H1 (cell line): ENCODE results near the gene CA9. TPM values are rescaled to one million over a fixed set of nuclear protein-coding genes. Genes with fewer than 3 reads are reported as not detected.

ENCODE experiments used
- RAD21 ChIP-seq, 2 experiments: IDR thresholded peaks in 1 of 2; conservative IDR thresholded peaks in 1 of 2; 2 replicates each; pipeline ENCODE4 v1.6.1; 2011; ENCODE audit warnings: low read depth in 2 of 2, low read length in 2 of 2, improper control_type of control experiment in 1 of 2, inconsistent platforms in 1 of 2, mild to moderate bottlenecking in 1 of 2, moderate library complexity in 1 of 2
- polyA plus RNA-seq, 7 experiments: library from polyadenylated mRNA; depleted of rRNA in 3 of 7; stranded (reverse) in 5 of 7; unstranded in 2 of 7; fragments of >200 nt in 5 of 7; fragments of 200-250 nt in 2 of 7; gene quantifications; 1 replicate in 5 of 7; 2 replicates in 1 of 7; 4 replicates in 1 of 7; pipeline versions ENCODE4 v1.2.1 to v1.2.3, GENCODE V29; 2011 to 2013; ENCODE audit warnings: missing spikeins in 2 of 7, mixed read lengths in 2 of 7
- total RNA-seq: library from RNA; stranded (reverse); fragmentation: NEBNext Ultra II Directional; extraction: Animal tissue kit (Norgen Biotek cat#: 25700); gene quantifications from 2 replicates; pipeline ENCODE4 v1.2.1, GENCODE V29; 2021
- TF ChIP-seq, protein P1 (sequence below): fragments of 300-600 bp; sonication (generic); IDR thresholded peaks from 2 replicates; pipeline ENCODE4 v1.7.1; 2012; ENCODE audit warnings: low read length, moderate library complexity, mild to moderate bottlenecking, inconsistent platforms; ENCODE audit not compliant: insufficient replicate concordance

CA9 gene
- total and polyA plus RNA-seq, 2 of the 8 experiments (the other 6 are each of a cell fraction or from before 2014, with no cell fraction given), result 1.3 to 1.8 TPM

DNA sequence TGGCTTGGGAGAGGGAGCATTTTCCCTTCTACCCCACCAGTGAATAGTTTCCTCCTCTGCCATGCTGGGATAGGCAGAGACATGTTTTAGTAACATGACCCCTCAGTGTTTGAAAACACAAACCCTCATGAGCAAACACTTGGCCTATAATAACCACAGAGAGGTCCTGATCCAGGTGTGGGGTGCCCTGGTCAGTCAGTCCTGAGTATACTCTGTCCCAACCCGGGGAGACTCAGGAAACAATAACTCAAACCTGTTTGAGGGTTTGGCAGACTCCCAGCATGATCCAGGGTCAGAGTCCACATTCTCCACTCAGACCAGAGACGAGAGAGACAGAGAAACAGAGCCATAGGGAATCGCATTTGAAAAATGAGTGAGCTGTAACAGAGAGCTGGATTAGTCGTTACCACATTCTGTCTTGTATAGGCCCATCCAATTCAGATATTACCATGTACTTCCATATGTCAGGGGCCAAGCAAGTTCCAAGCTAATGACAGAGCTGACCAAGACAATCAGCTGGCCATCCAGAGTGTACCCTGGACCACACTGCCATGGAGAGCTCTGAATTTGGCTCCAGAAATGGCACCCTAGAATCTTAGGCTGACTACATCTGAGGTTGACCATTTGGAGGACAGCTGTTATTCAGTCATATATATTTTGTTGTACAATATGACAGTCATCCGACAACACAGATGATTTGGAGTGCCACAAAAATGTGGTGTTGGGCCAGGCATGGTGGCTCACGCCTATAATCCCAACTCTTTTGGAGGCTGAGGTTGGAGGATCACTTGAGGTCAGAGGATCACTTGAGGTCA lies 4.2 kb upstream of the CA9 start (continued):
- TF ChIP-seq, protein P1, sequence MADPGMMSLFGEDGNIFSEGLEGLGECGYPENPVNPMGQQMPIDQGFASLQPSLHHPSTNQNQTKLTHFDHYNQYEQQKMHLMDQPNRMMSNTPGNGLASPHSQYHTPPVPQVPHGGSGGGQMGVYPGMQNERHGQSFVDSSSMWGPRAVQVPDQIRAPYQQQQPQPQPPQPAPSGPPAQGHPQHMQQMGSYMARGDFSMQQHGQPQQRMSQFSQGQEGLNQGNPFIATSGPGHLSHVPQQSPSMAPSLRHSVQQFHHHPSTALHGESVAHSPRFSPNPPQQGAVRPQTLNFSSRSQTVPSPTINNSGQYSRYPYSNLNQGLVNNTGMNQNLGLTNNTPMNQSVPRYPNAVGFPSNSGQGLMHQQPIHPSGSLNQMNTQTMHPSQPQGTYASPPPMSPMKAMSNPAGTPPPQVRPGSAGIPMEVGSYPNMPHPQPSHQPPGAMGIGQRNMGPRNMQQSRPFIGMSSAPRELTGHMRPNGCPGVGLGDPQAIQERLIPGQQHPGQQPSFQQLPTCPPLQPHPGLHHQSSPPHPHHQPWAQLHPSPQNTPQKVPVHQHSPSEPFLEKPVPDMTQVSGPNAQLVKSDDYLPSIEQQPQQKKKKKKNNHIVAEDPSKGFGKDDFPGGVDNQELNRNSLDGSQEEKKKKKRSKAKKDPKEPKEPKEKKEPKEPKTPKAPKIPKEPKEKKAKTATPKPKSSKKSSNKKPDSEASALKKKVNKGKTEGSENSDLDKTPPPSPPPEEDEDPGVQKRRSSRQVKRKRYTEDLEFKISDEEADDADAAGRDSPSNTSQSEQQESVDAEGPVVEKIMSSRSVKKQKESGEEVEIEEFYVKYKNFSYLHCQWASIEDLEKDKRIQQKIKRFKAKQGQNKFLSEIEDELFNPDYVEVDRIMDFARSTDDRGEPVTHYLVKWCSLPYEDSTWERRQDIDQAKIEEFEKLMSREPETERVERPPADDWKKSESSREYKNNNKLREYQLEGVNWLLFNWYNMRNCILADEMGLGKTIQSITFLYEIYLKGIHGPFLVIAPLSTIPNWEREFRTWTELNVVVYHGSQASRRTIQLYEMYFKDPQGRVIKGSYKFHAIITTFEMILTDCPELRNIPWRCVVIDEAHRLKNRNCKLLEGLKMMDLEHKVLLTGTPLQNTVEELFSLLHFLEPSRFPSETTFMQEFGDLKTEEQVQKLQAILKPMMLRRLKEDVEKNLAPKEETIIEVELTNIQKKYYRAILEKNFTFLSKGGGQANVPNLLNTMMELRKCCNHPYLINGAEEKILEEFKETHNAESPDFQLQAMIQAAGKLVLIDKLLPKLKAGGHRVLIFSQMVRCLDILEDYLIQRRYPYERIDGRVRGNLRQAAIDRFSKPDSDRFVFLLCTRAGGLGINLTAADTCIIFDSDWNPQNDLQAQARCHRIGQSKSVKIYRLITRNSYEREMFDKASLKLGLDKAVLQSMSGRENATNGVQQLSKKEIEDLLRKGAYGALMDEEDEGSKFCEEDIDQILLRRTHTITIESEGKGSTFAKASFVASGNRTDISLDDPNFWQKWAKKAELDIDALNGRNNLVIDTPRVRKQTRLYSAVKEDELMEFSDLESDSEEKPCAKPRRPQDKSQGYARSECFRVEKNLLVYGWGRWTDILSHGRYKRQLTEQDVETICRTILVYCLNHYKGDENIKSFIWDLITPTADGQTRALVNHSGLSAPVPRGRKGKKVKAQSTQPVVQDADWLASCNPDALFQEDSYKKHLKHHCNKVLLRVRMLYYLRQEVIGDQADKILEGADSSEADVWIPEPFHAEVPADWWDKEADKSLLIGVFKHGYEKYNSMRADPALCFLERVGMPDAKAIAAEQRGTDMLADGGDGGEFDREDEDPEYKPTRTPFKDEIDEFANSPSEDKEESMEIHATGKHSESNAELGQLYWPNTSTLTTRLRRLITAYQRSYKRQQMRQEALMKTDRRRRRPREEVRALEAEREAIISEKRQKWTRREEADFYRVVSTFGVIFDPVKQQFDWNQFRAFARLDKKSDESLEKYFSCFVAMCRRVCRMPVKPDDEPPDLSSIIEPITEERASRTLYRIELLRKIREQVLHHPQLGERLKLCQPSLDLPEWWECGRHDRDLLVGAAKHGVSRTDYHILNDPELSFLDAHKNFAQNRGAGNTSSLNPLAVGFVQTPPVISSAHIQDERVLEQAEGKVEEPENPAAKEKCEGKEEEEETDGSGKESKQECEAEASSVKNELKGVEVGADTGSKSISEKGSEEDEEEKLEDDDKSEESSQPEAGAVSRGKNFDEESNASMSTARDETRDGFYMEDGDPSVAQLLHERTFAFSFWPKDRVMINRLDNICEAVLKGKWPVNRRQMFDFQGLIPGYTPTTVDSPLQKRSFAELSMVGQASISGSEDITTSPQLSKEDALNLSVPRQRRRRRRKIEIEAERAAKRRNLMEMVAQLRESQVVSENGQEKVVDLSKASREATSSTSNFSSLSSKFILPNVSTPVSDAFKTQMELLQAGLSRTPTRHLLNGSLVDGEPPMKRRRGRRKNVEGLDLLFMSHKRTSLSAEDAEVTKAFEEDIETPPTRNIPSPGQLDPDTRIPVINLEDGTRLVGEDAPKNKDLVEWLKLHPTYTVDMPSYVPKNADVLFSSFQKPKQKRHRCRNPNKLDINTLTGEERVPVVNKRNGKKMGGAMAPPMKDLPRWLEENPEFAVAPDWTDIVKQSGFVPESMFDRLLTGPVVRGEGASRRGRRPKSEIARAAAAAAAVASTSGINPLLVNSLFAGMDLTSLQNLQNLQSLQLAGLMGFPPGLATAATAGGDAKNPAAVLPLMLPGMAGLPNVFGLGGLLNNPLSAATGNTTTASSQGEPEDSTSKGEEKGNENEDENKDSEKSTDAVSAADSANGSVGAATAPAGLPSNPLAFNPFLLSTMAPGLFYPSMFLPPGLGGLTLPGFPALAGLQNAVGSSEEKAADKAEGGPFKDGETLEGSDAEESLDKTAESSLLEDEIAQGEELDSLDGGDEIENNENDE, result no peak
- no peak for TF ChIP-seq RAD21 (IDR thresholded peaks at IDR 0.05 in 1 of 2, conservative IDR thresholded peaks at IDR 0.05 in 1 of 2; ENCODE audit: low read depth in 2 of 2, low read length in 2 of 2)
